ENCODE data around the gene ELOF1.

Gene ELOF1

DNA sequence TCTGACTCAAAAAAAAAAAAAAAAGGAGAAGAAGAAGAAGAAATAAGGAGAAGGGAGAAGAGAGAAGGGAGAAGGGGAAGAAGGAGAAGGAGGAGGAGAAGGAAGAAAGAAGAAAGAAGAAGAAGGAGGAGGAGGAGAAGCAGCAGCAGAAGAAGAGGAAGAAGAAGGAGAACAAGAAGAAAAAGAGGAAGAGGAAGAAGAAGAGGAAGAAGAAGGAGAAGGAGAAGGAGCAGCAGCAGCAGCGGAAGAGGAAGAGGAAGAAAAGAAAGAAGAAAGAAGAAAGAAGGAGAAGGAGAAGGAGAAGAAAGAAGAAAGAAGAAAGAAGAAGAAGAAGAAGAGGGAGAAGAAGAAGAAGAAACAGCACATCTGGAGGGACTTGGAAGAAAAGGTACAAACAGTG, 24.5 kb downstream of the ELOF1 start:
- DNase-seq: no peak

GRCh38 chr19:11530432-11530831, 28.6 kb downstream of the ELOF1 start:
- DNase-seq: peak; percentile 40

DNA sequence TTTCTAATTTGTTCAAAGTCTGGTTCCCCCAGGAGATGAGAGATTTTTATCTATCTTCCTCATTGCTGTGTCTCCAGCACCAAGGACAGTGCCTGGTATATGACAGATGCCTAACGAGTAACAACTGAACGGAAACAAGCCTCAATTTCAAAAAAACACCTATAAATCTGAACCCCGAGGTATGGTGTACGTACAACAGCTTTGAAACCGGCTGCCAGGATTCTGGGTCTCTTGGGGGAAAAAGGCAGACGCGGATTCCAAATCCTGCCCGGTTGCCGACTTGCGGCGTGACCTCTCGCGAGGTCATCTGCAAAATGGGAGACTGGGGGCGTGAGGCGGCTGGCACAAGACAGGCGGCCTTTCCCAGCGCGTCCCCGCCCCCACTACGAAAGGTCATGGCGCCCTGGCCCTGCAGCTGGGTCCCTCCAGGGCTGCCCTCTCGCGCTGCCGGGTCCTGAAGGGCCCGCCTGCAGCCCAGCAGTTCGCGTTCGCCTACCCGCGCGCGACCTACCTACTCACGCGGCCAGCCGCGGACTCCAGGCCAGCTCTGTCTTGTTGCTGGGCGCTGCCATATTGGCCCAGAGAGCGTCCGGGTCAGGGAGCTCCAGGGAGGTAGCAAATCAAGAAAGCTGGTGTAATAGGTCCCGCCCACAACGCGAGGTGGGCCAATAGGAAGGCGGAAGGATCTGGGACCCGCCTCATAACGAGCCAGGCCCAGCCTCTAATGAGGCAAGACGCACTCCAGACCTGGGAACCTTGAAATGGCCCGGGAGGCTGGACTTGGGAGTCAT, 30.3 kb downstream of the ELOF1 start, which contains the start of gene ECSIT:
Gene ECSIT (minus strand): TSS at position 584 of the 791 bp plus-strand sequence. CDS start 9,964 bp downstream, outside the sequence.
- DNase-seq: peak; percentile 95

DNA sequence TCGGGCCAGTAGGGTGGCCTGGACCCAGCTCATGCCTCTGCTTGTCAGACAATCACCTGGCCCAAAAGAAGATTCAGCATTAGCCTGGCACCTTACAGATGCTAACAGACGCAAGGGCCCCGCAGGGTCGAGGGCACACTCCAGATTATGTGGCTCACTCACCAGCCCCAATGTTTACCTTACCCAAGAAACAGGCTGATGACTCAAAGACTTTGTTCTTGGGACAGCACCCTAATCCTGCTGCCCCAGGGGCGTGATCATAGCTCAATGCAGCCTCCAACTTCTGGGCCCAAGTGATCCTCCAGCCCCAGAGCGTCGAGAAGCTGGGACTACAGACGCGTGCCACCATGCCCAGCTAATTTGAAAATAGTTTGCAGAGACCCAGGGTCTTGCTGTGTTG, 39.9 kb downstream of the ELOF1 start:
- no peak for DNase-seq

- DNase-seq: no peak
These were observed 45.1 kb downstream of the ELOF1 start for GRCh38 chr19:11513946-11514345.

GRCh38 chr19:11510444-11510843, 48.6 kb downstream of the ELOF1 start:
- DNase-seq: no peak

DNA sequence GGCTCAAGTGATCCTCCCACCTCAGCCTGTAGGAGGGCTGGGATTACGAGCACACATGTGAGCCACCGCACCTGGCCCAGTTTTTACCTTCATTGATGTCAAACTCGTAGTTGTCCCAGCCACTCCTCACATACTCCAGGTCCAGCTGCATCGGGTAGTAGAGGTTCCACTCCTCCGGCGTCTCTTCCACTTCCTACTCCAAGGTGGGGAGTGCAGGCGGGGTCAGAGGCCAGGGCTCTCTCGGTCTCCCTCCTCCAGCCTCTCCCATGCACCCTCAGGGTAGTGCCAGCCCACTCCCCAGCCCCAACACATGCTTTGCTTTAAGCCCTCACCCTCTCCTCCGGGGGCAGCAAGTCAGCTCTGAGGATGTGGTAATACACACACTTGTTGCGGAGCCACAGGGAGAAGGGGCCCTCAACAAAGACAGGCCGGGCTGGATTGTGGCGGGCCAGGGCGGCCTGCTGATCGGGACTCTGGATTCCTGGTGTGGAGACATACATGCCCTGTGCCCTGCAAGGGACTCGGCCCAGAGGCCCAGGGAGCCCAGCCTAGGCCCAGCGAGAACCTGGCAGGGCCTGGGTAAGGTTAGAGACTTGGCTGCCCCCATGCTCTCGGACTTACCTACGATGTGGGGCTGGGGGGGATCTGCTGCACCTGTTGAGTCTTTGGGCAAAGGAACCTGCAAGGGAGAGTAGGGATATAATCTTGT, 51.5 kb downstream of the ELOF1 start:
- DNase-seq: no peak

DNA sequence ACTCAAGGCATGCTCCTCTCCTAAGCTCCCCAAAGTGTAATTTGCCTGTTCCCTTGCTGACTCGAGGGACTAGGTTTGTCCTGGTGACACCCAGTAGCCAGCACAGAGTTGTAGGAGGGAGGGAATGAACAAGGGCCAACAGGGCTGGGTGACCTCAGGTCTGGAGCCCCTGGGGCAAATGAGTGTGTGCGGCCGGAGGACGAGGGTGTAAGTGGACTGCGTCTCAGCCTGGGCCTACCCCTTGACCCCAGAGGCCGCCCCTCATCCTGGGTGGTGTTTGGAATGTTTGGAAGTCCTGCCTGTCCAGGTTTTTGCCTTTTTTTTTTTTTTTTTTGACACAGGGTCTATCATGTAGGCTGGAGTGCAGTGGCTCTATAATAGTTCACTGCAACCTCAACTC, 52.1 kb downstream of the ELOF1 start:
- DNase-seq: no peak

DNA sequence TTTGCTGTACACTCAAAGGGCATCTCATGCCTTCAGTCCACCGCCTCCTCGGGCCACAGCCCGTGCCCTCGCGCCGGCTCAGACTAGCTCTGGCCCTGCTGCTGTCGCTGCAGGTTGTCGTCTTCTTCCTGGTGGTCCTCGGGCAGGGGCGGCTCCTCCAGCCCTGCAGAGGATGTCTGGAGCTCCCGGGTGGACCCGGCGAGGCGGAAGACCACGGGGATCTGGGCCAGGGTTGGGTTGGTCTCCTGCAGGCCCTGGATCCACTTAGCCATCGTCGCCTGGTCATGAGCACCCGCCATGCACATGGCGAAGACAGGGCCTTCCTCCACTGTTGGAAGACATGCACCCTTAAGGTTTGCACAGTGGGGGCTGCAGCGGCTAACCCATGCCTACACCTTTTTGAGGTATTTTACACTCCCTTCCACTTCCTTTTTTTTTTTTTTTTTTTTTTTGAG, 52.9 kb downstream of the ELOF1 start:
- DNase-seq: no peak

DNA sequence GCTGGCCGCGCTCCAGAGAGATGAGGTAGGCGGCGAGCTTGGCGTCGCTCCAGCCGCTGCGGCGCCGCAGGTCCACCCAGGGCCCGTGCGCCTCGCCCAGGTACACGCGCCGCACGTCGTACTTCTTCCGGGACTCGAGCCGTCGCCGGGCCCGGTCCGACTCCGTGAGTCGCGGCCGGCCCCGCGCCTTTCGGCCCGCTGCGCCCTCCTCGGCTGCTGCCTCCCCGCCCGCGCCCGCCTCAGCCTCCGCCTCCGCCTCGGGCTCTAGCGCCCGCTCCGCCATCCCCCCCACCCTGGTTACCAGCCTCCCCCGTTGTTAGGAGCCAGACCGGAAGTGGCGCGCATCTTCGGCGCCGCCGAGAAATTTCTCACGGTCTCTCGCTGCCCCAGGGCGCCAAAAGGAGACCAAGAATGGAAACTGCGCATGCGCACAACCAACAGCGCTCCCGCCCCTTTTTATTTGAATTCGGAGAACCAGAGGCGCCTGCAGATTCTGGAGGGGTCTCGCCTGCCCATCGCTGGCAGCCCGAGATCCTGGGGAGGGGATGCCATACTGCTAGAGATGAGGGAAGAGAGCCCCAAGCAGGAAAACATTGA, 53.4 kb downstream of the ELOF1 start, which contains the start of gene ZNF653:
Gene ZNF653 (minus strand): TSS at position 336 of the 597 bp plus-strand sequence. CDS start 53 bp downstream, at position 283.
- DNase-seq: peak; percentile 95

DNA sequence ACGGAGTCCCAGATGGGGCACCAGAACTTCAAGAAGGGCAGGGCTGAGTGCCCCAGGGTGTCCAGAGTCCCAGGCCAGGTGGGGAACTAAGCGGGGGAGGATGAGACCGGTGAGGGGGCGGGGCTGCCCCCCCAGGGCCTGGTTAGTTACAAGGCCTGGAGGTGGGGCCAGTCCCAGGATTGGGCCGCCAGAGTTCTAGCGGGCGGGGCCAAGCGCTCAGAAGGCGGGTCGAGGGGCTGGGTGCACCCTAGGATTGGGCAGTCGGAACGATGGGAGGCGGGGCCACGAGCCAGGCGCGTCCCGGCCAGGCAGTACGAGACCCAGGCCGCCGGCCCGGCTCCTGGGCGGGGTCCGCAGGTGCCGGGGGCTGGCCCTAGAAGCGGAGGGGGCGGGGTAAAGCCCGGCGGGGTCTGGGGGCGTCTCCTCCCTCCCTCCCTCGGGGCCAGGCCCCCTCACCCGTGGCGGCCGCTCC, 54.0 kb downstream of the ELOF1 start:
- peak; percentile 96 for DNase-seq

- no peak for DNase-seq
These were observed 54.5 kb downstream of the ELOF1 start for GRCh38 chr19:11504502-11505031.
